HCT116 (cell line): ENCODE measurements around the gene PXMP4.

Source experiments
- CTCF ChIP-seq, 3 experiments: fragments of 200-600 bp in 1 of 3; sonication (generic) in 1 of 3; IDR thresholded peaks in 2 of 3; conservative IDR thresholded peaks in 1 of 3; 2 replicates each; pipeline ENCODE4 v1.5.1; 2012 to 2017; ENCODE audit warnings: low read depth in 2 of 3, low read length in 2 of 3, antibody characterized with exemption in 1 of 3, borderline replicate concordance in 1 of 3, control low read depth in 1 of 3, mild to moderate bottlenecking in 1 of 3, mixed read lengths in 1 of 3, mixed run types in 1 of 3, moderate library complexity in 1 of 3; ENCODE audit not compliant: insufficient read depth in 1 of 3
- POLR2A ChIP-seq: IDR thresholded peaks from 2 replicates; pipeline ENCODE4 v1.7.0; 2011; ENCODE audit warnings: borderline replicate concordance; ENCODE audit not compliant: insufficient read depth, insufficient read length; ENCODE audit errors: extremely low read depth
- POLR2AphosphoS5 ChIP-seq: IDR thresholded peaks from 2 replicates; pipeline ENCODE4 v1.6.1; 2011; ENCODE audit warnings: mild to moderate bottlenecking, low read depth, low read length, moderate library complexity
- RAD21 ChIP-seq: IDR thresholded peaks from 2 replicates; pipeline ENCODE4 v1.6.1; 2012; ENCODE audit warnings: low read depth, mild to moderate bottlenecking

GRCh38 chr20:33670715-33671499 lies 49.2 kb downstream of the PXMP4 start:
- TF ChIP-seq CTCF (IDR thresholded peaks at IDR 0.05 in 2 of 3, conservative IDR thresholded peaks at IDR 0.05 in 1 of 3; ENCODE audit: borderline replicate concordance in 1 of 3, insufficient read depth in 1 of 3, low read depth in 2 of 3, low read length in 2 of 3) (no peak), POLR2AphosphoS5 (no peak), RAD21 (no peak), POLR2A (no peak)
